H9 (cell line): ENCODE measurements around the gene GATAD2B. TPM values are rescaled to one million over a fixed set of nuclear protein-coding genes. Genes with fewer than 3 reads are reported as not detected.

Source experiments
- DNase-seq: peaks from one replicate; pipeline ENCODE4 v3.0.0-alpha.2; 2017
- H2AFZ ChIP-seq: one replicate; pipeline ENCODE4 v1.6.1; 2013; ENCODE audit warnings: mild to moderate bottlenecking, low read length, control low read depth, moderate library complexity
- H2AK5ac ChIP-seq: 2 replicates; pipeline ENCODE4 v1.6.1; 2013; ENCODE audit warnings: low read length, control low read depth, mixed read lengths; ENCODE audit not compliant: insufficient read length
- H2BK120ac ChIP-seq: one replicate; pipeline ENCODE4 v1.6.1; 2013; ENCODE audit warnings: low read depth, mild to moderate bottlenecking, low read length, control low read depth, inconsistent platforms; ENCODE audit not compliant: poor library complexity, severe bottlenecking
- H2BK12ac ChIP-seq: 2 replicates; pipeline ENCODE4 v1.6.1; 2013; ENCODE audit warnings: low read length, control low read depth, mixed read lengths, low read depth; ENCODE audit not compliant: insufficient read length
- H2BK15ac ChIP-seq: 2 replicates; pipeline ENCODE4 v1.6.1; 2013; ENCODE audit warnings: low read depth, low read length, control low read depth
- H2BK20ac ChIP-seq: one replicate; pipeline ENCODE4 v1.6.1; 2013; ENCODE audit warnings: low read depth, mild to moderate bottlenecking, low read length, control low read depth, inconsistent platforms; ENCODE audit not compliant: poor library complexity, severe bottlenecking
- H2BK5ac ChIP-seq: 2 replicates; pipeline ENCODE4 v1.6.1; 2013; ENCODE audit warnings: low read length, control low read depth, mixed read lengths; ENCODE audit not compliant: insufficient read length
- H3K14ac ChIP-seq: 2 replicates; pipeline ENCODE4 v1.6.1; 2013; ENCODE audit warnings: low read length, control low read depth; ENCODE audit not compliant: insufficient read depth
- H3K18ac ChIP-seq: 2 replicates; pipeline ENCODE4 v1.6.1; 2013; ENCODE audit warnings: low read depth, mild to moderate bottlenecking, mixed read lengths, low read length, control low read depth; ENCODE audit not compliant: insufficient read length
- H3K23ac ChIP-seq: 2 replicates; pipeline ENCODE4 v1.6.1; 2013; ENCODE audit warnings: low read length, control low read depth, mixed read lengths, low read depth; ENCODE audit not compliant: insufficient read length
- H3K23me2 ChIP-seq: 2 replicates; pipeline ENCODE4 v1.6.1; 2013; ENCODE audit warnings: low read depth, mild to moderate bottlenecking, mixed read lengths, low read length, control low read depth; ENCODE audit not compliant: insufficient read length, poor library complexity, severe bottlenecking
- H3K27ac ChIP-seq: 2 replicates; pipeline ENCODE4 v1.5.1; 2013; ENCODE audit warnings: low read length, control low read depth, mixed read lengths, low read depth; ENCODE audit not compliant: insufficient read length
- H3K27me3 ChIP-seq: 2 replicates; pipeline ENCODE4 v1.6.1; 2013; ENCODE audit warnings: low read length, control low read depth, inconsistent platforms; ENCODE audit not compliant: insufficient read depth
- H3K4ac ChIP-seq: 2 replicates; pipeline ENCODE4 v1.6.1; 2013; ENCODE audit warnings: low read depth, mild to moderate bottlenecking, control low read depth, inconsistent platforms, low read length, moderate library complexity
- H3K4me1 ChIP-seq: 2 replicates; pipeline ENCODE4 v1.6.1; 2013; ENCODE audit warnings: low read length, control low read depth, inconsistent platforms; ENCODE audit not compliant: insufficient read depth
- H3K4me2 ChIP-seq: 2 replicates; pipeline ENCODE4 v1.6.1; 2013; ENCODE audit warnings: low read length, control low read depth, mixed read lengths; ENCODE audit not compliant: insufficient read length, insufficient read depth
- H3K56ac ChIP-seq: 2 replicates; pipeline ENCODE4 v1.6.1; 2013; ENCODE audit warnings: low read depth, mild to moderate bottlenecking, mixed read lengths, low read length, control low read depth; ENCODE audit not compliant: insufficient read length
- H3K79me1 ChIP-seq: 2 replicates; pipeline ENCODE4 v1.6.1; 2013; ENCODE audit warnings: low read depth, mild to moderate bottlenecking, moderate library complexity, low read length, control low read depth, inconsistent platforms; ENCODE audit not compliant: insufficient read depth, poor library complexity, severe bottlenecking
- H3K79me2 ChIP-seq: 2 replicates; pipeline ENCODE4 v1.6.1; 2013; ENCODE audit warnings: low read length, control low read depth, inconsistent platforms; ENCODE audit not compliant: insufficient read depth
- H3K9ac ChIP-seq: 2 replicates; pipeline ENCODE4 v1.6.1; 2013; ENCODE audit warnings: low read length, control low read depth, mixed read lengths; ENCODE audit not compliant: insufficient read length; ENCODE audit errors: extremely low read depth
- H3K9me3 ChIP-seq: one replicate; pipeline ENCODE4 v1.6.1; 2013; ENCODE audit warnings: low read depth, low read length, inconsistent platforms; ENCODE audit not compliant: control insufficient read depth
- H3T11ph ChIP-seq: one replicate; pipeline ENCODE4 v1.6.1; 2013; ENCODE audit warnings: mild to moderate bottlenecking, low read length, control low read depth, inconsistent platforms
- H4K20me1 ChIP-seq: one replicate; pipeline ENCODE4 v1.6.1; 2013; ENCODE audit not compliant: control insufficient read depth, insufficient read length, insufficient read depth
- H4K5ac ChIP-seq: 2 replicates; pipeline ENCODE4 v1.6.1; 2013; ENCODE audit warnings: low read depth, mild to moderate bottlenecking, mixed read lengths, low read length, control low read depth; ENCODE audit not compliant: insufficient read length
- H4K8ac ChIP-seq: replicated peaks from 2 replicates; pipeline ENCODE4 v1.6.1; 2013; ENCODE audit warnings: low read length, control low read depth, mixed read lengths, low read depth; ENCODE audit not compliant: insufficient read length
- H4K91ac ChIP-seq: 2 replicates; pipeline ENCODE4 v1.6.1; 2013; ENCODE audit warnings: low read depth, mild to moderate bottlenecking, moderate library complexity, mixed read lengths, low read length, control low read depth; ENCODE audit not compliant: insufficient read length
- H3K27ac Mint-ChIP-seq, 3 experiments: 2 replicates in 2 of 3; 3 replicates in 1 of 3; pipeline ENCODE4 v1.8.0; 2020 to 2021; ENCODE audit warnings: mixed read lengths in 3 of 3, mild to moderate bottlenecking in 1 of 3, moderate library complexity in 1 of 3
- H3K27me3 Mint-ChIP-seq: 2 replicates; pipeline ENCODE4 v1.8.0; 2021; ENCODE audit warnings: low read depth, mild to moderate bottlenecking, moderate library complexity, mixed read lengths
- H3K36me3 Mint-ChIP-seq, 3 experiments: 2 replicates in 2 of 3; 3 replicates in 1 of 3; pipeline ENCODE4 v1.8.0; 2020 to 2021; ENCODE audit warnings: low read depth in 3 of 3, mixed read lengths in 3 of 3; ENCODE audit not compliant: insufficient read depth in 1 of 3
- H3K4me1 Mint-ChIP-seq, 2 experiments: 2 replicates each; pipeline ENCODE4 v1.8.0; 2020; ENCODE audit warnings: mixed read lengths in 2 of 2
- H3K4me3 Mint-ChIP-seq, 2 experiments: 2 replicates in 1 of 2; 3 replicates in 1 of 2; pipeline ENCODE4 v1.8.0; 2020 to 2021; ENCODE audit warnings: mild to moderate bottlenecking in 2 of 2, mixed read lengths in 2 of 2, moderate library complexity in 1 of 2
- H3K9me3 Mint-ChIP-seq, 2 experiments: 2 replicates in 1 of 2; 3 replicates in 1 of 2; pipeline ENCODE4 v1.8.0; 2020; ENCODE audit warnings: mild to moderate bottlenecking in 2 of 2, mixed read lengths in 2 of 2, moderate library complexity in 1 of 2
- CTCF ChIP-seq: fragments of 200-600 bp; sonication (generic); conservative IDR thresholded peaks from 3 replicates; pipeline ENCODE4 v1.8.0; 2021; ENCODE audit warnings: antibody characterized with exemption, mild to moderate bottlenecking
- WGBS: extraction: QIAGEN DNeasy Blood & Tissue Kit; methylation state at CpG from one replicate; pipeline ENCODE4 v1.1.7; 2013; ENCODE audit warnings: missing lambda C conversion rate, low lambda C conversion rate, mixed read lengths; ENCODE audit not compliant: insufficient read length; ENCODE audit errors: extremely low coverage; 5-methylcytosine and 5-hydroxymethylcytosine counted together
- total RNA-seq: library from RNA; stranded (reverse); gene quantifications from 2 replicates; pipeline ENCODE4 v1.2.1, GENCODE V29; 2021

The GATAD2B gene
- total RNA-seq, 1 experiment from 2014 or later, result 44.1 TPM

GRCh38 chr1:153790313-153790965, 132.3 kb downstream of the GATAD2B start:
- Histone ChIP-seq H3K79me2 (no peaks in the 10 kb centered on the region), H3K23me2 (no peaks in the 10 kb centered on the region), H3K9me3 (no peaks in the 10 kb centered on the region), H3T11ph (no peak overlapping the region), H2BK12ac (no peak overlapping the region), H4K8ac (no peak overlapping the region), H3K18ac (no peak overlapping the region), H4K91ac (no peak overlapping the region), H2AK5ac (no peak overlapping the region), H2BK20ac (no peak overlapping the region), H3K4me2 (no peak overlapping the region), H3K4me1 (no peaks in the 10 kb centered on the region), H3K14ac (no peak overlapping the region), H3K27ac (no peak overlapping the region), H2BK120ac (no peak overlapping the region), H3K4ac (no peak overlapping the region), H3K56ac (no peak overlapping the region), H3K23ac (no peak overlapping the region), H2AFZ (no peak overlapping the region), H4K20me1 (no peaks in the 10 kb centered on the region), H3K27me3 (no peaks in the 10 kb centered on the region), H3K79me1 (no peaks in the 10 kb centered on the region), H3K9ac (no peak overlapping the region), H4K5ac (no peak overlapping the region), H2BK5ac (no peak overlapping the region), H2BK15ac (no peak overlapping the region)
- no peak for TF ChIP-seq CTCF
- H3K36me3 Mint-ChIP-seq, result no peaks in the 10 kb centered on the region
- peak overlapping the region in 1 of 3 experiments; percentile 17; a peak in 1 of 7 replicates for H3K27ac Mint-ChIP-seq
- H3K4me1 Mint-ChIP-seq, result peaks cover 30 to 40% of the 10 kb centered on the region in 2 experiments
- no CpG with 5 or more reads among the region's 16 CpGs for WGBS
- 0 out of 5 replicates have a peak, but pooled peaks cover 0 to 5% of the 10 kb centered on the region in 2 experiments for H3K9me3 Mint-ChIP-seq
- H3K4me3 Mint-ChIP-seq, result no peak overlapping the region
- H3K27me3 Mint-ChIP-seq, result peaks cover 2% of the 10 kb centered on the region
- no peak for DNase-seq
